HG03439 (cell line): ENCODE data around the gene UGCG.

Experiments
- ATAC-seq: cut with Tn5 transposase; IDR thresholded peaks from one replicate; pipeline ENCODE4 v1.9.1; 2021; ENCODE audit warnings: mild to moderate bottlenecking, moderate library complexity; ENCODE audit not compliant: unreplicated experiment

UGCG gene

GRCh38 chr9:111978616-111979015 is 82.0 kb downstream of the UGCG start:
- ATAC-seq, result no peak

- no peak for ATAC-seq
Measured at GRCh38 chr9:111979561-111979960, 82.9 kb downstream of the UGCG start.

GRCh38 chr9:111980398-111980797 is 83.8 kb downstream of the UGCG start:
- no peak for ATAC-seq

- ATAC-seq, result peak; percentile 75
Measured at GRCh38 chr9:111983484-111983908, 86.9 kb downstream of the UGCG start.

GRCh38 chr9:111984086-111984802 is 87.6 kb downstream of the UGCG start:
- ATAC-seq, result no peak
